ENCODE data around the gene ITGAL. TPM values are rescaled to one million over a fixed set of nuclear protein-coding genes. Genes with fewer than 3 reads are reported as not detected.

ITGAL gene
- total RNA-seq, 2 donors from 2014 or later, result 1.3 to 9.2 TPM

GRCh38 chr16:30478766-30479478 is 6.4 kb downstream of the ITGAL start:
- no peak overlapping the region for H3K4me3 ChIP-seq
- no peak for TF ChIP-seq POLR2A (IDR thresholded peaks at IDR 0.05)
- TF ChIP-seq, protein P1, sequence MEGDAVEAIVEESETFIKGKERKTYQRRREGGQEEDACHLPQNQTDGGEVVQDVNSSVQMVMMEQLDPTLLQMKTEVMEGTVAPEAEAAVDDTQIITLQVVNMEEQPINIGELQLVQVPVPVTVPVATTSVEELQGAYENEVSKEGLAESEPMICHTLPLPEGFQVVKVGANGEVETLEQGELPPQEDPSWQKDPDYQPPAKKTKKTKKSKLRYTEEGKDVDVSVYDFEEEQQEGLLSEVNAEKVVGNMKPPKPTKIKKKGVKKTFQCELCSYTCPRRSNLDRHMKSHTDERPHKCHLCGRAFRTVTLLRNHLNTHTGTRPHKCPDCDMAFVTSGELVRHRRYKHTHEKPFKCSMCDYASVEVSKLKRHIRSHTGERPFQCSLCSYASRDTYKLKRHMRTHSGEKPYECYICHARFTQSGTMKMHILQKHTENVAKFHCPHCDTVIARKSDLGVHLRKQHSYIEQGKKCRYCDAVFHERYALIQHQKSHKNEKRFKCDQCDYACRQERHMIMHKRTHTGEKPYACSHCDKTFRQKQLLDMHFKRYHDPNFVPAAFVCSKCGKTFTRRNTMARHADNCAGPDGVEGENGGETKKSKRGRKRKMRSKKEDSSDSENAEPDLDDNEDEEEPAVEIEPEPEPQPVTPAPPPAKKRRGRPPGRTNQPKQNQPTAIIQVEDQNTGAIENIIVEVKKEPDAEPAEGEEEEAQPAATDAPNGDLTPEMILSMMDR (IDR thresholded peaks at IDR 0.05), result no peak
- intact Hi-C loops (cut with DNase I), result no loop called here
- no peak overlapping the region for H3K27ac ChIP-seq
- 77% methylated on average over 7 to 12 of the region's 12 CpGs for WGBS, 2 donors
- no peaks in the 10 kb centered on the region for H3K4me1 ChIP-seq
- H3K9me3 ChIP-seq, result no peaks in the 10 kb centered on the region
- ATAC-seq (no peak), DNase-seq (no peak)
- H3K36me3 ChIP-seq (replicated peaks in 1 of 2; ENCODE audit: insufficient read depth in 1 of 2, low read depth in 2 of 2), result no peaks in the 10 kb centered on the region
- no peaks in the 10 kb centered on the region for H3K27me3 ChIP-seq

DNA sequence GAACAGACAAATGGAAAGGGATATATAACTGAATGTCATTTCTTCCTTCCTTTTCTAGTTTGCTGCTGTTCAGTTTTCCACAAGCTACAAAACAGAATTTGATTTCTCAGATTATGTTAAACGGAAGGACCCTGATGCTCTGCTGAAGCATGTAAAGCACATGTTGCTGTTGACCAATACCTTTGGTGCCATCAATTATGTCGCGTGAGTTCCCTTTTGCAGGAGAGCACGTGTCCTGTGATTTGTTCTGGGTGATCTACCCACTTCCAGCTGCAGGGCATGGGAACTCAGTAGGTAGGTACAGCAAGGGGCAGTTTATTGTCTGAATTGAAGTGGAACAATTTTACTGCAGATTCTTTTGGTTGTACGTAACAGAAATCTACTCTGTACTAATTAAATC is 8.8 kb downstream of the ITGAL start:
- H3K36me3 ChIP-seq (replicated peaks in 1 of 2; ENCODE audit: insufficient read depth in 1 of 2, low read depth in 2 of 2), result no peaks in the 10 kb centered on the region
- DNase-seq, result no peak
- no peaks in the 10 kb centered on the region for H3K4me1 ChIP-seq
- H3K4me3 ChIP-seq, result no peak overlapping the region
- no peak overlapping the region for H3K27ac ChIP-seq
- intact Hi-C loops (cut with DNase I), result no loop called here
- no peak for ATAC-seq
- H3K27me3 ChIP-seq, result no peaks in the 10 kb centered on the region
- no peaks in the 10 kb centered on the region for H3K9me3 ChIP-seq
- TF ChIP-seq POLR2A (IDR thresholded peaks at IDR 0.05), result no peak
- TF ChIP-seq, protein P1 (IDR thresholded peaks at IDR 0.05), result no peak
- 67 to 72% methylated on average over 5 of the region's 5 CpGs for WGBS, 2 donors

- Histone ChIP-seq H3K9me3 (no peaks in the 10 kb centered on the region), H3K4me1 (no peaks in the 10 kb centered on the region), H3K4me3 (no peak overlapping the region), H3K36me3 (replicated peaks in 1 of 2; ENCODE audit: insufficient read depth in 1 of 2, low read depth in 2 of 2) (no peaks in the 10 kb centered on the region), H3K27me3 (no peaks in the 10 kb centered on the region), H3K27ac (no peak overlapping the region)
- intact Hi-C loops (cut with DNase I), result no loop called here
- ATAC-seq, result no peak
- 76 to 87% methylated on average over 3 of the region's 3 CpGs for WGBS, 2 donors
- no peak for DNase-seq
- TF ChIP-seq, protein P1 (IDR thresholded peaks at IDR 0.05), result no peak
- TF ChIP-seq POLR2A (IDR thresholded peaks at IDR 0.05), result no peak
Measured at GRCh38 chr16:30482366-30482765, 9.8 kb downstream of the ITGAL start.

DNA sequence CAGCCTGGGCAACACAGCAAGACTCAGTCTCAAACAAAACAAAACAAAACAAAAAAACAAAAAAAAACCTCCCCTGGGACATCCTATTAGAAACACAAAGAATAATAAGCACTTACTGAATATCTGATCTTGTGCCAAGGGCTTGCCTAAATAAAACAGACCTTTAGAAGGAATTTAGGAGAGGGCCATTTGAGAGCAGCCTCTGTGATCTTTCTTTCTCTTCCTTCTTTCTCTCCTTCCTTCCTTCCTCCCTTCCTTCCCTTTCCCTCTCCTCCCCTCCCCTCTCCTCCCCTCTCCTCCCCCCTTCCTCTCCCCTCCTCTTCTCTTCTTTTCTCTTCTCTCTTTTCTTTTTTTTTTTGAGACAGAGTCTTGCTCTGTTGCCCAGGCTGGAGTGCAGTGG is 12.3 kb downstream of the ITGAL start:
- ATAC-seq, result no peak
- Histone ChIP-seq H3K27me3 (no peaks in the 10 kb centered on the region), H3K4me1 (no peaks in the 10 kb centered on the region), H3K4me3 (no peak overlapping the region), H3K9me3 (no peaks in the 10 kb centered on the region), H3K36me3 (replicated peaks in 1 of 2; ENCODE audit: insufficient read depth in 1 of 2, low read depth in 2 of 2) (no peaks in the 10 kb centered on the region), H3K27ac (no peak overlapping the region)
- TF ChIP-seq POLR2A (IDR thresholded peaks at IDR 0.05), result no peak
- TF ChIP-seq, protein P1 (IDR thresholded peaks at IDR 0.05), result no peak
- no peak for DNase-seq
- intact Hi-C loops (cut with DNase I), result no loop called here

GRCh38 chr16:30485818-30486436 is 13.4 kb downstream of the ITGAL start:
- H3K36me3 ChIP-seq (replicated peaks in 1 of 2; ENCODE audit: insufficient read depth in 1 of 2, low read depth in 2 of 2), result no peaks in the 10 kb centered on the region
- ATAC-seq, result no peak
- H3K4me3 ChIP-seq, result no peak overlapping the region
- intact Hi-C loops (cut with DNase I), result no loop called here
- TF ChIP-seq POLR2A (IDR thresholded peaks at IDR 0.05), result no peak
- TF ChIP-seq, protein P1 (IDR thresholded peaks at IDR 0.05), result no peak
- no peaks in the 10 kb centered on the region for H3K4me1 ChIP-seq
- H3K9me3 ChIP-seq, result no peaks in the 10 kb centered on the region
- no peak overlapping the region for H3K27ac ChIP-seq
- no peaks in the 10 kb centered on the region for H3K27me3 ChIP-seq
- no peak for DNase-seq
- WGBS, 2 donors, result 84 to 85% methylated on average over 7 of the region's 7 CpGs
